GOT3 (cell line): ENCODE results near the gene CAV2.
"Not testable (repeated sequence)": the region's sequence is repeated elsewhere in the genome, so short reads cannot be mapped to it uniquely, and the experiment has no call there.

Source experiments
- DNase-seq: peaks from one replicate; lab custom pipeline; 2025; ENCODE audit warnings: mixed read lengths; lab: John Stamatoyannopoulos, UW

CAV2 gene, protein sequence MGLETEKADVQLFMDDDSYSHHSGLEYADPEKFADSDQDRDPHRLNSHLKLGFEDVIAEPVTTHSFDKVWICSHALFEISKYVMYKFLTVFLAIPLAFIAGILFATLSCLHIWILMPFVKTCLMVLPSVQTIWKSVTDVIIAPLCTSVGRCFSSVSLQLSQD

DNA sequence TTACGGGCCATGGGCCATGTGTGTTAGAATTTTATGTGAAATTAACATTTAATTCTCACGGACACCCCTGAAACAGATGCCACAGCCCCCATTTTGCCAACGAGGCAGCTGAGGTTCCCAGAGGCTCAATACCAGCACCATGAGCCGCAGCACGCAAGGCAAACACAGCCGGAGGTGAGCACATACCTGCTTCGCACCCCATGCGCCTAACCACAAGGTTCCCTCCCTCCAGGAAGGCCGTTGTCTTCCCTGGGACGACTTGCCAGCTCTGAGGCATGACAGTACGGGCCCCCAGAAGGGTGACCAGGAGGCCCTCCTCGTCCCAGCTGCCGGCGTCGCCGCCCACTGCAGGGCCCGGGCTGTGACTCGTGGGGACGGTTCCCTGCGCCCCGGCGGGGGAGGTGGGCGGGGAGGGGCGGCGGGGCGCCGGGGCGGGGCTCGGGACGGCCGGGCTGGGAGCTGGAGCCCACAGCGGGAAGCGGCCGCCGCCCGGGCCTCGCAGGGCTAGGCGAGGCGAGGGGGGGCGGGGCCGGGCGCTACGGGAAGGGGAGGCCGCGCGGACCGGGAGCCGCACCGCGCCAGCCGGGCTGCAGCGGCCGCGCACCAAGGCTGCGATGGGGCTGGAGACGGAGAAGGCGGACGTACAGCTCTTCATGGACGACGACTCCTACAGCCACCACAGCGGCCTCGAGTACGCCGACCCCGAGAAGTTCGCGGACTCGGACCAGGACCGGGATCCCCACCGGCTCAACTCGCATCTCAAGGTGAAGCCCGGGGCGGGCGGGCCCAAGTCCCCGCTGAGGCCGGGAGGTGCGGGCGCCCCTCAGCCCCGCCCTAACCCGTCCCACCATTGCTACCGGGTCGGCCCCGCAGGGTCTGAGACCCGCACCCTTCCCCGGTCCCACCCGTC, at the start of gene CAV2:
Gene CAV2, plus strand, starts transcription at position 571 of the 910 bp plus-strand sequence. Its CDS starts 44 bp downstream, at position 615.
- DNase-seq = no peak

DNA sequence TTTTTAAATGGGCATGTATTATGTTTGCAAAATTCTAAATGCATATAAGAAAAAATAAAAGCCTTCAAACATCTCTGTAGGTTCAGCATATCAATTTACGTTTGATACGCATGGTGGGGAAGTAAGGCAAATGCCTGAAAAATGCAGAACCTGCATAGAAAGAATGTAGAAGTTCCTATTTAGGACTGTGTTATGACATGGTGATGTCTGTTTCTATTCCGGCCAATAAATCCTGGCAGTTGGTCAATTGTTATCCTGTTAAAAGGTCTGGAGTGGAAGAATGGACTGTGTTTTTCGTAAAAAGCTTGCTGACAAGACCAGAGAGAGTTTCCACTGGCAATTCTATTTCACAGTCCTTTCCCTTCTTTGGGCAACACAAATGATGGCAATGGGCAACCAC, 49.6 kb upstream of the CAV2 start:
- DNase-seq = no peak

DNA sequence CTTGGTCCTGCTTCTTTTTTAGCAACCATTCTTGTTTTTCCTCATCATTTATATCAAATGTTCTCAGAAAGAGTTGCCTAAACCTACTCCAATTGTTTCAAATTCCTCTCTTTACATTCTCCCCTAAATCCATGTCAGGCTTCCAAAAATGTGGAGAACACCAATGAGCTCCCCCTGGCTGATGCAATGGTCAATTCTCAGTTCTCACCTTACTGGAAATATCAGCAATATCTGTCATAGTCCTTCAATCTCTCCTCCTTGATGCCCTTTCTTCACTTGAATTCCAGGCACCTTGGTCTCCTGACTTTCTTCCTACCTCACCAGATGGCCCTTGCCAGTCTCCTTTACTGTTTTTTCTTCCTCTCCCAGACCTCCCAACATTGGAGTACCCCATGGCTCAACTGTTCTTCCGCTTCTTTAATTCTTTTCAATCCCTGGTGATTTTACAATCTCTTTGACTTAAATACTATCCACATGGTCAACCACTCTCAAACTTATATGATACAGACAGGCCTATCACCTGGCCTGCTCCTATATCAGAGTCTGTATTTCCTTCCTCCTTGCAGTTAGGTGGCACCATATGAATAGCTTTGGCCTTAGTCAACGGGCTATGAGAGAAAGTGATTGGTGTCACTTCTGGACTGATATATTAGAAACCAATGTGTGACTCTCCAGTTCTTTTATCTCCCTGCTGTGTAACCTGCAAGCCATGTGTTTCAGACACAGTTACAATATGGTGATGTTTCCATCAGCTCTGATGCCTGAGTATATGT, 47.4 kb upstream of the CAV2 start:
- no peak for DNase-seq

DNA sequence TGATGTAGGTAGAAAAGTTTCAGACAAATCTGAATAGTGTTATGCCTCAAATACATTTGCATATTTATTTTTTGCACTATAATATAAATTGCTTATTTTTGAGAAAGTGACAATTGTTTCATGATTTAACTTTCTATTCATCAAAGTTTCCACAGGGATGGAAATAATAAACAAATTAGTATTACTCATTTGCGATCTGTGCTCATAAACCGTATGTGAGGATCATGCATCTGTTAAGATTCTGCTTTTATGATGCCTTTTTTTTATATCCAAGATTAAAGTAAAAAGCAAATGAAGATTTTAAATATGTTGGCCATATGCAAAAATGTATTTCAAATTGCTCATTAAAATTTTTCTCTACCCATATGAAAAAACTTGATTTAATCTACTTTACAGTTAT, 45.2 kb upstream of the CAV2 start:
- DNase-seq = no peak

DNA sequence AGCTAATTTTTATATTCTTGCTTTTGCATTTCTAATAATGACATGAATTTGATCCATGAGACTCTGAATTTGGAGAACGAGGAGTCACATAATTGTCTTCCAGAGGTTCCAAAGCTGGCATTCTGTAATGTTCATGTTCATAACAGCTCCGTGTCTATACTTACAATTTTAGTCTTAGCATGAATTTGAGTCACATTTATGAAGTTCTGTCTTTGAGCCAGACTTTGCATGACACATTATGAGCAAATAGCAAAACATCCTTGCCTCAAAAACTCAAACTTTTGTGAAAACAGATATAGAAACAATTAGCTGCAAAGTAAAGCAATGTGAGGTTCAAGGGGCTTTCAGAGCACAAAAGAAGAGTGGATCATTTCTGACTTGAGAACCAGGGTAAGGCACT, 44.5 kb upstream of the CAV2 start:
- no peak for DNase-seq

DNA sequence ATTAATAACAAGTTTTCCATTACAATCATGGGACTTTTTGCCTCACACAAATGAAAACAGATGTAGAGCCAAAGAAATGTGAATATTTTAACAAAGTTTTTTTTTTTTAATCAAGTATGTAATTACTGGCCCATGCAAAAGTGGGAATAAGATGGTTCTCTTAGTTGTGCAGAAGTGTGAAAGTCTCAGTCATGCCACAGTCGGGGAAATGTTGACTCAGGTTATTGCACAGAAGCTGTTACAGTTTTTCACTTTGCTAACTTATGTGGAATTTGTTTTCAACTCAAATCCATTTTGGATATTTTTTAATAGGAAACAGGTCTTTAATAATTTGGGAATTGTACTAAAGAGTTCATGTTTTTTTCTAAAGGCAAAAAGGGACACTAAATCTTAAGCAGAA, 44.0 kb upstream of the CAV2 start:
- no peak for DNase-seq

DNA sequence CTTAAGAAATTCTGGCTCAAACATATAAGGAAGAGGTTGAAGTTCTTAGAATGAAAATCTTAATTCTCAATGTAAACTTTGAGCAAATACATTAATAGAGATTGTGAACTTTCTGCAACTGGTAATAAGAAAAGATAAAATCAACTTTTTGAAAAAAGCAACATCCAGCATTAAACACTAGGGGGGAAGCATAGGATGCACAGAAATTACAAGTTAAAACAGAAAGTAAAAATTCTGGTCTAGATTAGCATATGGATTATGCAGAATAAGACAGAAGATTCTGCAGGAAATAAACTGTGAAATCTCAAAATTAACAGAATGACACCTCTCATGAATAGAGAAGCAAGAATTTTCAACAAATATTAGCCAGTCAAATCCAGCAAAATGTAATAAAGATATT, 38.0 kb upstream of the CAV2 start:
- no peak for DNase-seq

DNA sequence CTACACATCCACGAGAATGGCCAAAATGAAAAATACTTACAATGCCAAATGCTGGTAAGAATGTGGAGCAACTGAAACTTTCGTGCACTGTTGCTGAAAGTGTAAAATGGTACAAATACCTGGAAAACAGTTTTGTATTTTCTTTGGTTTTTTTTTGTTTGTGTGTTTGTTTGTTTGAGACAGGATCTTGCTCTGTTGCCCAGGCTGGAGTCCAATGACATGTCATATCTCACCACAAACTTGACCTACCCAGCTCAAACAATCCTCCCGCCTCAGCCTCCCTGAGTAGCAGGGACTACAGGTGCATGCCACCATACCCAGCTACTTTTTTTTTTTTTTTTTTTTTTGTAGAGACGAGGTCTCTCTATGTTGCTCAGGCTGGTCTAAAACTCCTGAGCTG, 35.6 kb upstream of the CAV2 start:
- no peak for DNase-seq

DNA sequence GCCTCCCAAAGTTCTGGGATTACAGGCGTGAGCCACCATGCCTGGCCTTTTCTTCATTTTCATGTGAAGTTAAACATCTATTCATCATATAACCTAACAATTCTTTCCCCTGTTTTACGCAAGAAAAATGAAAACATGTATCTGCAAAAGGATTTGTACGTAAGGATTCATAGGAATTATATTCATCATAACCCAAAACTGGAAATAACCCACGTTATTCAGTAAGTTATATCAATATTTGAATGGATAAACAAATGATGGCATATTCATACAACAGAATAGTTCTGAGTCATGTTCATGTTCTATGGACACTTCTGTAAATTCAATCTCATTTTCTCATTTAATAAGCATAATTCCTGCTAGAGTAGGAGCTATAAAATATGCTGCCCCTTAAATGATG, 35.2 kb upstream of the CAV2 start:
- DNase-seq = no peak

DNA sequence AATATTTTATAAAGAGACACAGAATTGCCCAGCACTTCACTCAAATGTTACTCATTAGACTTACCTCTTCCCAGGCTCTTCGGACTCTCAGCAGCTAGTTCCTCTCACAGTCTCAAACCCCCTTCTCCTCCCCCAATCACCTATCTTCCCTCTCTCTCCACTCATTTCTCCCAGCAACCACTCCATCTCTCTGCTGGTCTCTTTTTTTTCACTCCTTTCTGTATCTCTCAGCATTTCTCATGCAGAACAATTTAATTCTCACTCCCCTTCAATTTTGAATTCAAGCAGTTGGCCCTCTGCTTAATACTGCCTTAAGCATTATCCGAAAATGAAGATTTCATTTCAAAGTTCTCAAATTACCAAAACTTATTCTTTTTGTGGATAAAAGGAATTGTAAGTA, 34.4 kb upstream of the CAV2 start:
- DNase-seq = no peak

DNA sequence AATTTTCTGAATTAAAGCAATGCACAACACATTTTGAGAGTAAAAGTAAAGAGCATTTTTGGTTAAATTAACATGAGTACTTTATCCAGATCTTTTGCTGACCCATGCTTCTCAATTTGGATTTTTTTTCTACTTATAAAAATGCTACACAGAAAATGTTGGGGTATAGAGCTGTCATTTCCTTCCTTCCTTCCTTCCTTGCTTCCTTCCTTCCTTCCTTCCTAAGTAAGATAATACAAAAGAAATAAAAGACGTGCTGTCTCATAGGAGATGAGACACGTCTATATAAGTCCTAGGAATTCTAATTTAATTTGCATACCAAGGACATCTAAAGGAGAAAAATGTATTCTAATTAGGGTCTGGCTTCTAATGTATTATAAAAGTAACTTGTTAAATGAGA, 31.0 kb upstream of the CAV2 start:
- no peak for DNase-seq

DNA sequence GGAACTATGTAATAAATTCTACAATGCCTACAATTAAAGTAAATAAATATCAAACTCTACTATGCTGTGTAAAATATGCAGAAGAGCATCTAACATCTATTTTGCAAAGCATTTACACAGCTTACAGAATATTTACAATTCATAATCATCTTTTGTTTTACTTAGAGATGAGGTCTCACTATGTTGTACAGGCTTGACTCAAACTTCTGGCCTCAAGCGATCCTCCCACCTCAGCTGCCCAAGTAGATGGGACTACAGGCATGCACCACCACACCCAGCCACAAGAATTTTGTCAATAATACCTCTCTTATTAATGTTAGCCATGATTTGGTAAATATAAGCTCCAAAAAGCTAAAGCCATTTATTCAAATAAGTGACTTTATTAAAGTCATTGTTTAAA, 21.9 kb upstream of the CAV2 start:
- DNase-seq = no peak

DNA sequence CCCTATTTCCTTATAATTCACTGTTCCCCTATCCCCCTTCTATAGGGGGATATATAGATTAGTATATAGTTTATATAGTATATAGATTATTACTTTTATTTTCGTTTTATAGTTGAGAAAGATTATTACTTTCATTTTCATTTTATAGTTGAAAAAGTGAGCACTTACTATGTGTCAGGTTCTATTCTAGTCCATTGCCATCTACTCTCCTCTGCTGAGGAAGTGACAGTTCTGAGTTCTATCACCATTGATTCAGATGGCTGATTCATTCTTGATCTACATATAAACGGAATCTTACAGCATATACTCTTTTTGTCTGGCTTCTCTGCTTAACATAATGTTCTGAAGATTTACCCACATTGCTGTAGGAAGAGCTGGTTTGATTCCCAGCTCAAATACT, 20.7 kb upstream of the CAV2 start:
- DNase-seq = no peak

DNA sequence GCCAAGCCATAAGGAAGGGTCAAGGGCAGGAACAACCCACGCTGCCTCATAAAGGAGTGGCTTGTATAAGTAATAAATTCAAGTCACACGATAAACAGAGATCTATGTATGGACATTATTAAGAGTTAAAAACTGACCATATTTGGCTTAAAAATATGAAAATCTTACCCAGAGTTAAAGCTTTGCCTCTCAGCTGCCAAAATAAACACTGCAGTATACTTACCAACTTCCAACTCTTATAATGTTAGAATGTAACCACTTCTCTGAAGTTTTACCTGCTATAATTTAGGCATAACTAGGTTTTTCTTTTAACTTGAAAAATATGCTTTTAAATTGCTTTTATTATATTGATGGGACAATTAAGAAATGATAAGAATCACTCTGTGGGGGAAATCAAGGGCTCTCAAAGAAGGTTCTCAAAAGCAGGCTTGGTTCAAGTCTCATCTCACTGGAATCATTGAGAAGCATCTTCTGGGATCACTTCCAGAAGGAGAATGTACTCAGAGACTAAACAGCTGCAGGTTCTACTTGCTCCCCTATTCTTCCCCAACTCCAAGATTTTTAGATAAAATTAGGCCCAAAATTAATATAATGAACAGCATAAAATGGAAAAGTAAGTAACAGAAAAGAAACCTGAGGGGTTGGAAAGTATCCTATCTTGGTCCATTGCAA, 16.1 kb upstream of the CAV2 start:
- DNase-seq = no peak

DNA sequence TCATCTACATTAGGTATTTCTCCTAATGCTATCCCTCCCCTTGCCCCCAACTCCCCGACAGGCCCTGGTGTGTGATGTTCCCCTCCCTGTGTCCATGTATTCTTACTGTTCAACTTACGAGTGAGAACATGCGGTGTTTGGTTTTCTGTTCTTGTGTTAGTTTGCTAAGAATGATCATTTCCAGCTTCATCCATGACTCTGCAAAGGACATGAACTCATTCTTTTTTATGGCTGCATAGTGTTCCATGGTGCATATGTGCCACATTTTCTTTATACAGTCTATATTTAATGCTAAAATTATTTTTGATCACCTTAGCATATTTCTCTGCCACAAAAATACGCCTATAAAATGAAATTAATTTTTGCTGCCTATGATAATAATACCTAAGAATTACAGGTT, 15.1 kb upstream of the CAV2 start:
- not testable (repeated sequence) for DNase-seq

DNA sequence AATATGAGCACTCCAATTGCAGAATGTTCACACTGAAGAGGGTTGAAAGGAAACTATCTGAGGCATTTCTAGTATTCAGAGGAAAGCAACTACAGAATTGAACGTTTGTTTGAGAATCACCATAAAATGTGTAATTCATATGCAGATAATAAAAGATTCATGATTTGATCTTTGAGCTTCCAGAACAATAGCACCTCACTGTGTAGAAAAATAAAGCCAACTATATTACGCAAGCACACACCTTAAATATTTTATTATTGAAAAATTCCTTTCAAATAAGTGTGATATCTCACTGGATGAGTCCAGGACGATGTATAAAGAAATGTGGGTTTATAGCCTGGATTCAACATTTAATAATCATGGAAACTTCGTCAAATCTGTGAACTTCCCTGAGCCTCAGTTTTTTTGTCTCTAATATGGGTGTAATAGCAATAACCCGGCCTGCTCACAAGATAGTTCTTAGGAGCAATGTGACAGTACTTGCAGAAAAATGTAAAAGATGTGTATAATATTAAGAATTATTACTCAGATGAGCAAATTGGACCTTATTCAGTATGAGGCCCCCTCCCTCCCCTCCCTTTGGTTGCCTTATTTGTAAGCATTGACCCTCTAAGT, 11.5 kb upstream of the CAV2 start:
- DNase-seq = no peak

DNA sequence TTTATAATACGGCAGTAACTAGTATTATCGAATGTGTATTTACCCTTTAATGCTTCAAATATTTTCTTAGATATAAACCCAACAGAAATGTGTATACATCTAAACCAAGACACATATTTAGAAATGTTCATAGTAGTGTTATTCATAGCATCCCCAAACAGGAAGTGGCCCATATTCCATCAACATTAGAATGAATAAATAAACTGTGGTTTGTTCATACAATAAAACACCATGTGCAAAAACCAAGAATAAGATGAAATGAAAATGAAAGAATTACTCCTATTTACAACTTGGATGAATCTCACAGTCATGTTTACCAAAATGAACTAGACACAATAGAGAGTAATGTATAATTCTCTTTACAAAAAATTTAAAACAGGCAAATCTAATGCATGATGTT, 9.2 kb upstream of the CAV2 start:
- DNase-seq = no peak

DNA sequence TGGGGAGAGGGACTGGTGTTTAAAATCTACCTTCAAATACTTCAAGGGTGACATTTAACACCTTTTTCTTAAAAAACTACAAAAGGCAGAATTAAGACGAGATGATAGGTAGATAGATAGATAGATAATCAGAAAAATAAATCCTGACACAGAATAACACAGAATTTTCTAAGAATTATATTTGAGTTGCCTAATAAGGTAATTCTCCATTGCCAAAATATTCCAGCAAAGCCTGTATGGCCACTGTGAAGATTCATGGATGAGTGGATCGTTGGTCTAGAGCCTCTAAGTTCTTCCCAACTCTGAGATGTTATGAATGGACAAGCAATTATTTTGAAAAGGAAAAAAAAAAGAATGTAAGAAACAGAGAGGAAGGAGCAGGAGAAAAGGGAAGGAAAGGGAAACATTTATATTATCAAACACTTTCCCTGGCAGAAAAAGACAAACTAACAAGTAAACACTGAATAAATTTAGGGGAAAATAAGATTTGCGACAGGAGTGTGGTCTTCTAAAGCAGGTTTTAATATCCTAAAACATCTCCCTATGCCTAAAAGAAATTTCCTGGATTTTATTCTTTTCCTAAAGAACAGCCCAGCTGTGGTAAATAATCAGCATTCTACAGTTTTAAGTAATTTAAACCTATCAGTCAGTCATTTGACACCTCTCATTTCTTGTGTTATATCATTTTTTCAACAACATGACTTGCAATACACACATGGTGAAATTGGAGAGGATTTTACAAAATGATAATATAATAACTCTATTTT, 7.5 kb upstream of the CAV2 start:
- no peak for DNase-seq

DNA sequence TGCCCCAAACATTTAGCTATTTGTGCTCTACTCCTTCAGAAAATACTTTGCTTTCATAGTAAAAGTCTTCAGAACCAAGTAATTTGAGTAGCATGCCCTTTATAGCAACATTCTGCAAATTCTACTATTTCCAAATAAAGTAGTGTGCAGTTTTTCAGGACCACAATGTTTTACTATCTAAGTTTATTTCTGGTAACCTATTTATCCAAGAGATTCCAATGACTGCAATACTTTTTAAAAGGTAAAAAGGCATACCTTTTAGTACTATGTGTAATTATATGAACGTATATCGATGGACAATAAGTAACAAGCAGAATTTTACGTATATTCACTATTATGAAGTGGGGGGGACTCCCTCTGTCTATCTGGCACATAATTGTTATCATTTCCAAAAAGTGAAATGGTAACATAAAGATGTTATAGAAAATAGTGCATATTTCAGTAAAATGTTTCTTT, 6.9 kb upstream of the CAV2 start:
- no peak for DNase-seq

DNA sequence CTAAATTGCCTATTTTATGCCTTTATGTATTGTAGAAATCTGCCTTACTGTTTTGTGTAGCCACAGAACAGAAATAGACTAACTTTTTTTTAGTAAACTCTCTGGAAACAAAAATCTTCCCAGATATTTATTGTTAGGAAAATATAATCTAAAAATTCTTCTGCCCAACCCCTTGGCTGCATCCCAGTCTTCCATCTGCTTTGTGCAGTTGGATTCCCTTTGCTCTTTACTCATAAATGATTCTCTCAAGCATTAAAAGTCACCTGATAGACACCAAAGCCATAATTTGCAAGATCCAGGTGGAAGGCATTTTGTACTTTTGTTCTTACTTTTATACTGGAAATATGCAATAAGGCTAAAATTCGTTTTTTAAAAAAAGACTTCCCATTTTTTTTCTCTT, 6.1 kb upstream of the CAV2 start:
- DNase-seq = no peak

DNA sequence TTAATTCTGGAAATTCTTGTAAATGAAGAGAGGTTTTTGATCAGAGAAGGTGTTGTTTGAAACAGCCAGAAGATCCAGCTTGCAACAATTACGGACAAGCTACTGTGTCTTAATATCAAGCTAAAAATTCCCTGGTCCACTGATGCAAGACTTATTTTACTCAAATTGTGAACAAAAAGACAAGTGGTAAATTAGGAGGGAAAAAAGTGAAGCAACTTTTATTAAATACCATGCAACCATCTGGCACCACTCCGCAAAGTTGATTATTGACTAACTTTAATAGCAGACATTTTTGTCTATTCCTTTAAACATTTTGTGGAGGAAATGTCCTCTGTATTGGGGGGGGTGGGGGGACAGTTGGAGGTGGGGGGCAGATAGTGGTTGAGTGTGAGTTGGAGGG, 5.1 kb upstream of the CAV2 start:
- DNase-seq = no peak
